Neural progenitor cell (in vitro differentiated cells): ENCODE results near the gene MEN1. TPM values are rescaled to one million over a fixed set of nuclear protein-coding genes. Genes with fewer than 3 reads are reported as not detected.
A peak's percentile ranks its signal among the peaks of the same experiment; 100 is the strongest.

Experiments used
- DNase-seq: peaks from one replicate; pipeline ENCODE4 v3.0.0-alpha.2; 2016; ENCODE audit warnings: low spot score
- H2AFZ ChIP-seq: fragments of 200-600 bp; sonication (generic); replicated peaks from 2 replicates; pipeline ENCODE4 v1.6.1; 2016; ENCODE audit warnings: antibody characterized with exemption
- H3F3A ChIP-seq: fragments of 200-600 bp; sonication (generic); 2 replicates; pipeline ENCODE4 v1.6.1; 2016; ENCODE audit warnings: antibody characterized with exemption, low read depth
- H3K27ac ChIP-seq: fragments of 200-600 bp; sonication (generic); 2 replicates; pipeline ENCODE4 v1.5.1; 2016; ENCODE audit warnings: mild to moderate bottlenecking
- H3K27me3 ChIP-seq: fragments of 200-600 bp; sonication (generic); 2 replicates; pipeline ENCODE4 v1.6.1; 2016; ENCODE audit warnings: mild to moderate bottlenecking, moderate library complexity
- H3K36me3 ChIP-seq: fragments of 200-600 bp; sonication (generic); 2 replicates; pipeline ENCODE4 v1.5.1; 2016
- H3K4me1 ChIP-seq: fragments of 200-600 bp; sonication (generic); 2 replicates; pipeline ENCODE4 v1.6.1; 2016; ENCODE audit warnings: mixed run types
- H3K4me2 ChIP-seq: fragments of 200-600 bp; sonication (generic); 2 replicates; pipeline ENCODE4 v1.6.1; 2016
- H3K4me3 ChIP-seq: fragments of 200-600 bp; sonication (generic); 2 replicates; pipeline ENCODE4 v1.5.1; 2016
- H3K79me2 ChIP-seq: fragments of 200-600 bp; sonication (generic); 2 replicates; pipeline ENCODE4 v1.6.1; 2016; ENCODE audit warnings: low read depth
- H3K9ac ChIP-seq: fragments of 200-600 bp; sonication (generic); 2 replicates; pipeline ENCODE4 v1.6.1; 2016
- H3K9me3 ChIP-seq: fragments of 200-600 bp; sonication (generic); 2 replicates; pipeline ENCODE4 v1.5.1; 2016; ENCODE audit warnings: low read depth
- H4K20me1 ChIP-seq: fragments of 200-600 bp; sonication (generic); 2 replicates; pipeline ENCODE4 v1.6.1; 2016; ENCODE audit warnings: low read depth
- H3K27ac Mint-ChIP-seq: 3 replicates; pipeline ENCODE4 v1.8.0; 2021; ENCODE audit warnings: mixed read lengths
- H3K27me3 Mint-ChIP-seq: 2 replicates; pipeline ENCODE4 v1.8.0; 2022; ENCODE audit warnings: low read depth, mild to moderate bottlenecking, inconsistent platforms, moderate library complexity, mixed read lengths; ENCODE audit not compliant: insufficient read depth
- H3K36me3 Mint-ChIP-seq: 3 replicates; pipeline ENCODE4 v1.8.0; 2021; ENCODE audit warnings: mixed read lengths
- H3K4me1 Mint-ChIP-seq: 3 replicates; pipeline ENCODE4 v1.8.0; 2021; ENCODE audit warnings: mixed read lengths
- H3K4me3 Mint-ChIP-seq: 3 replicates; pipeline ENCODE4 v1.8.0; 2021; ENCODE audit warnings: mild to moderate bottlenecking, moderate library complexity, mixed read lengths
- H3K9me3 Mint-ChIP-seq: 3 replicates; pipeline ENCODE4 v1.8.0; 2020; ENCODE audit warnings: mixed read lengths
- CTCF ChIP-seq: fragments of 200-600 bp; sonication (generic); IDR thresholded peaks from 2 replicates; pipeline ENCODE4 v1.5.1; 2017; ENCODE audit warnings: antibody characterized with exemption, mild to moderate bottlenecking
- EZH2 ChIP-seq: fragments of 200-600 bp; sonication (generic); IDR thresholded peaks from 2 replicates; pipeline ENCODE4 v1.6.1; 2017; ENCODE audit warnings: antibody characterized with exemption, mild to moderate bottlenecking, moderate library complexity
- EZH2phosphoT487 ChIP-seq: fragments of 200-600 bp; sonication (generic); IDR thresholded peaks from 2 replicates; pipeline ENCODE4 v1.6.1; 2017; ENCODE audit warnings: antibody characterized with exemption
- total RNA-seq: library from RNA; depleted of rRNA; stranded (reverse); fragments of >200 nt; gene quantifications from 2 replicates; pipeline ENCODE4 v1.2.3, GENCODE V29; 2015; ENCODE audit warnings: low replicate concordance

The MEN1 gene
- total RNA-seq, 1 donor from 2014 or later = 11.4 TPM

GRCh38 chr11:64803158-64803845 is 7.0 kb downstream of the MEN1 start, which contains the start of gene MAP4K2:
Gene MAP4K2, minus strand, starts transcription at chr11:64803214. Its CDS starts 65 bp downstream, at chr11:64803149.
- Histone ChIP-seq H3K27ac (peak within 1 kb of the TSS; percentile 30), H3K4me3 (peak within 1 kb of the TSS; percentile 57), H3K4me1 (no peaks in the 10 kb centered on the region), H3K36me3 (no peaks in the 10 kb centered on the region), H4K20me1 (peaks cover 13% of the 10 kb centered on the region), H2AFZ (peak within 1 kb of the TSS; percentile 90), H3K9ac (no peak within 1 kb of the TSS), H3K27me3 (no peaks in the 10 kb centered on the region), H3K9me3 (no peaks in the 10 kb centered on the region), H3K79me2 (peaks cover 2% of the 10 kb centered on the region), H3F3A (peaks cover 28% of the 10 kb centered on the region), H3K4me2 (peak within 1 kb of the TSS; percentile 94)
- Mint-ChIP-seq H3K36me3 (peaks cover 16% of the 10 kb centered on the region), H3K27me3 (peaks cover 4% of the 10 kb centered on the region), H3K4me3 (peak within 1 kb of the TSS; percentile 91), H3K9me3 (no peaks in the 10 kb centered on the region), H3K4me1 (peaks cover 11% of the 10 kb centered on the region), H3K27ac (peak within 1 kb of the TSS; percentile 90)
- DNase-seq = peak; percentile 97
- TF ChIP-seq EZH2 (no peak), EZH2phosphoT487 (no peak), CTCF (peak; percentile 38)

- H3K4me2 ChIP-seq = peak overlapping the region; percentile 94
- H3F3A ChIP-seq = peaks cover 28% of the 10 kb centered on the region
- H3K27ac Mint-ChIP-seq = no peak overlapping the region
- no peaks in the 10 kb centered on the region for H3K9me3 Mint-ChIP-seq
- no peaks in the 10 kb centered on the region for H3K27me3 ChIP-seq
- no peak for DNase-seq
- no peak overlapping the region for H3K27ac ChIP-seq
- H3K9ac ChIP-seq = no peak overlapping the region
- peak overlapping the region; percentile 74 for H3K4me3 Mint-ChIP-seq
- H3K4me3 ChIP-seq = peak overlapping the region; percentile 57
- H4K20me1 ChIP-seq = peaks cover 11% of the 10 kb centered on the region
- no peaks in the 10 kb centered on the region for H3K4me1 ChIP-seq
- no peaks in the 10 kb centered on the region for H3K79me2 ChIP-seq
- peaks cover 8% of the 10 kb centered on the region for H3K4me1 Mint-ChIP-seq
- peaks cover 13% of the 10 kb centered on the region for H3K36me3 Mint-ChIP-seq
- no peaks in the 10 kb centered on the region for H3K36me3 ChIP-seq
- H3K9me3 ChIP-seq = no peaks in the 10 kb centered on the region
- peak overlapping the region; percentile 90 for H2AFZ ChIP-seq
- H3K27me3 Mint-ChIP-seq = peaks cover 4% of the 10 kb centered on the region
- TF ChIP-seq CTCF = no peak
Observed at GRCh38 chr11:64802370-64803157, 7.8 kb downstream of the MEN1 start.

GRCh38 chr11:64801561-64802369 is 8.6 kb downstream of the MEN1 start:
- Histone ChIP-seq H3K27ac (no peak overlapping the region), H3K79me2 (no peaks in the 10 kb centered on the region), H3K4me1 (no peaks in the 10 kb centered on the region), H3K27me3 (no peaks in the 10 kb centered on the region), H3K4me2 (peak overlapping the region; percentile 94), H2AFZ (no peak overlapping the region), H3K9me3 (no peaks in the 10 kb centered on the region), H3F3A (peaks cover 28% of the 10 kb centered on the region), H3K4me3 (peak overlapping the region; percentile 57), H3K9ac (no peak overlapping the region), H4K20me1 (peaks cover 11% of the 10 kb centered on the region), H3K36me3 (no peaks in the 10 kb centered on the region)
- no peaks in the 10 kb centered on the region for H3K9me3 Mint-ChIP-seq
- TF ChIP-seq EZH2phosphoT487 (no peak), CTCF (no peak), EZH2 (no peak)
- H3K36me3 Mint-ChIP-seq = peaks cover 10% of the 10 kb centered on the region
- peaks cover 2% of the 10 kb centered on the region for H3K27me3 Mint-ChIP-seq
- DNase-seq = no peak
- no peak overlapping the region for H3K27ac Mint-ChIP-seq
- peak overlapping the region; percentile 74 for H3K4me3 Mint-ChIP-seq
- H3K4me1 Mint-ChIP-seq = peaks cover 8% of the 10 kb centered on the region
